ACC112 (cell line): Measurements from ENCODE around the gene BST1.

Source experiments
- H2AFZ ChIP-seq: fragments of 200-600 bp; sonication (generic); one replicate; pipeline ENCODE4 v1.6.0; 2017; ENCODE audit warnings: antibody characterized with exemption, low read length; ENCODE audit not compliant: unreplicated experiment
- H3K27ac ChIP-seq: fragments of 200-600 bp; sonication (generic); 2 replicates; pipeline ENCODE4 v1.5.1; 2014; ENCODE audit warnings: low read depth, mild to moderate bottlenecking, antibody characterized with exemption, low read length, moderate library complexity
- H3K27me3 ChIP-seq: fragments of 200-600 bp; sonication (generic); 2 replicates; pipeline ENCODE4 v1.6.1; 2014; ENCODE audit warnings: mild to moderate bottlenecking, antibody characterized with exemption, low read length, moderate library complexity, mixed read lengths; ENCODE audit not compliant: insufficient read depth
- H3K36me3 ChIP-seq: fragments of 200-600 bp; sonication (generic); 2 replicates; pipeline ENCODE4 v1.6.1; 2016; ENCODE audit warnings: mild to moderate bottlenecking, antibody characterized with exemption, low read length, moderate library complexity, mixed read lengths; ENCODE audit not compliant: insufficient read depth
- H3K4me1 ChIP-seq: fragments of 200-600 bp; sonication (generic); one replicate; pipeline ENCODE4 v1.6.1; 2016; ENCODE audit warnings: low read length, mixed read lengths; ENCODE audit not compliant: insufficient read depth, unreplicated experiment, control insufficient read depth
- H3K4me3 ChIP-seq: fragments of 200-600 bp; sonication (generic); 2 replicates; pipeline ENCODE4 v1.5.1; 2014; ENCODE audit warnings: mild to moderate bottlenecking, low read depth, low read length
- H3K79me2 ChIP-seq: fragments of 200-600 bp; sonication (generic); one replicate; pipeline ENCODE4 v1.6.0; 2016; ENCODE audit warnings: low read length; ENCODE audit not compliant: control insufficient read depth, unreplicated experiment, insufficient read depth

The BST1 gene

GRCh38 chr4:15702941-15703403 lies at the start of gene BST1:
Gene BST1, plus strand, starts transcription at chr4:15703065. Its CDS starts 80 bp downstream, at chr4:15703145.
- Histone ChIP-seq H3K27ac (no peak within 1 kb of the TSS), H3K4me3 (peak within 1 kb of the TSS; percentile 68), H3K27me3 (no peaks in the 10 kb centered on the region), H2AFZ (peak within 1 kb of the TSS; percentile 70), H3K36me3 (no peaks in the 10 kb centered on the region), H3K4me1 (no peaks in the 10 kb centered on the region), H3K79me2 (no peaks in the 10 kb centered on the region)

- Histone ChIP-seq H3K79me2 (peaks cover 65% of the 10 kb centered on the region), H3K4me3 (peak overlapping the region; percentile 94), H2AFZ (no peak overlapping the region), H3K4me1 (peaks cover 32% of the 10 kb centered on the region), H3K36me3 (no peaks in the 10 kb centered on the region), H3K27me3 (no peaks in the 10 kb centered on the region), H3K27ac (peak overlapping the region; percentile 78)
Measured at GRCh38 chr4:15653420-15653819, 49.4 kb upstream of the BST1 start.

- Histone ChIP-seq H3K36me3 (no peaks in the 10 kb centered on the region), H3K27me3 (no peaks in the 10 kb centered on the region), H3K4me1 (peaks cover 32% of the 10 kb centered on the region), H3K79me2 (peaks cover 59% of the 10 kb centered on the region), H2AFZ (no peak overlapping the region), H3K27ac (peak overlapping the region; percentile 78), H3K4me3 (peak overlapping the region; percentile 94)
Measured at GRCh38 chr4:15653864-15654592, 48.8 kb upstream of the BST1 start.

- Histone ChIP-seq H3K27me3 (no peaks in the 10 kb centered on the region), H3K4me1 (peaks cover 37% of the 10 kb centered on the region), H3K27ac (peak overlapping the region; percentile 78), H3K79me2 (peaks cover 55% of the 10 kb centered on the region), H3K36me3 (no peaks in the 10 kb centered on the region), H2AFZ (peak overlapping the region; percentile 71), H3K4me3 (peak overlapping the region; percentile 94)
Measured at GRCh38 chr4:15654593-15655222, 48.2 kb upstream of the BST1 start.

GRCh38 chr4:15655223-15656037 lies 47.4 kb upstream of the BST1 start, which contains the start of gene FBXL5:
Gene FBXL5, minus strand, starts transcription at chr4:15655357. Its CDS starts 70 bp downstream, at chr4:15655287.
- Histone ChIP-seq H3K27ac (peak within 1 kb of the TSS; percentile 89), H3K79me2 (peaks cover 47% of the 10 kb centered on the region), H3K36me3 (no peaks in the 10 kb centered on the region), H3K4me3 (peak within 1 kb of the TSS; percentile 94), H3K27me3 (no peaks in the 10 kb centered on the region), H3K4me1 (peaks cover 30% of the 10 kb centered on the region), H2AFZ (peak within 1 kb of the TSS; percentile 97)

GRCh38 chr4:15656038-15656470 lies 46.8 kb upstream of the BST1 start:
- Histone ChIP-seq H3K27ac (peak overlapping the region; percentile 89), H3K4me1 (peaks cover 25% of the 10 kb centered on the region), H2AFZ (peak overlapping the region; percentile 97), H3K27me3 (no peaks in the 10 kb centered on the region), H3K4me3 (peak overlapping the region; percentile 94), H3K79me2 (peaks cover 41% of the 10 kb centered on the region), H3K36me3 (no peaks in the 10 kb centered on the region)

- no peak overlapping the region for H3K4me3 ChIP-seq
- H3K27me3 ChIP-seq: no peaks in the 10 kb centered on the region
- H3K4me1 ChIP-seq: peaks cover 14% of the 10 kb centered on the region
- no peaks in the 10 kb centered on the region for H3K36me3 ChIP-seq
- no peak overlapping the region for H2AFZ ChIP-seq
- no peak overlapping the region for H3K27ac ChIP-seq
- peaks cover 29% of the 10 kb centered on the region for H3K79me2 ChIP-seq
Measured at GRCh38 chr4:15657366-15657765, 45.5 kb upstream of the BST1 start.

- no peaks in the 10 kb centered on the region for H3K27me3 ChIP-seq
- no peak overlapping the region for H3K27ac ChIP-seq
- H3K4me3 ChIP-seq: no peak overlapping the region
- no peaks in the 10 kb centered on the region for H3K36me3 ChIP-seq
- peaks cover 11% of the 10 kb centered on the region for H3K4me1 ChIP-seq
- H3K79me2 ChIP-seq: peaks cover 20% of the 10 kb centered on the region
- H2AFZ ChIP-seq: no peak overlapping the region
Measured at GRCh38 chr4:15658136-15658770, 44.6 kb upstream of the BST1 start.

GRCh38 chr4:15658781-15659180 lies 44.1 kb upstream of the BST1 start:
- Histone ChIP-seq H3K4me1 (peaks cover 11% of the 10 kb centered on the region), H3K27ac (no peak overlapping the region), H2AFZ (no peak overlapping the region), H3K79me2 (peaks cover 14% of the 10 kb centered on the region), H3K36me3 (no peaks in the 10 kb centered on the region), H3K4me3 (no peak overlapping the region), H3K27me3 (no peaks in the 10 kb centered on the region)
